Choroid plexus epithelial cell (primary cell): ENCODE measurements around the gene CHEK1.
"Not testable (repeated sequence)": the region's sequence is repeated elsewhere in the genome, so short reads cannot be mapped to it uniquely, and the experiment has no call there.

ENCODE experiments used
- DNase-seq: peaks from one replicate; pipeline ENCODE4 v3.0.0-alpha.2; 2010; ENCODE audit warnings: low read depth
- H3K4me3 ChIP-seq: 2 replicates; pipeline ENCODE4 v1.5.1; 2011; ENCODE audit warnings: low read depth, mild to moderate bottlenecking, control low read depth, low read length, moderate library complexity
- TF ChIP-seq, protein P1 (sequence below): conservative IDR thresholded peaks from 2 replicates; pipeline ENCODE4 v1.5.1; 2011; ENCODE audit warnings: low read depth, mild to moderate bottlenecking, control low read depth, inconsistent platforms, low read length, moderate library complexity

Gene CHEK1

DNA sequence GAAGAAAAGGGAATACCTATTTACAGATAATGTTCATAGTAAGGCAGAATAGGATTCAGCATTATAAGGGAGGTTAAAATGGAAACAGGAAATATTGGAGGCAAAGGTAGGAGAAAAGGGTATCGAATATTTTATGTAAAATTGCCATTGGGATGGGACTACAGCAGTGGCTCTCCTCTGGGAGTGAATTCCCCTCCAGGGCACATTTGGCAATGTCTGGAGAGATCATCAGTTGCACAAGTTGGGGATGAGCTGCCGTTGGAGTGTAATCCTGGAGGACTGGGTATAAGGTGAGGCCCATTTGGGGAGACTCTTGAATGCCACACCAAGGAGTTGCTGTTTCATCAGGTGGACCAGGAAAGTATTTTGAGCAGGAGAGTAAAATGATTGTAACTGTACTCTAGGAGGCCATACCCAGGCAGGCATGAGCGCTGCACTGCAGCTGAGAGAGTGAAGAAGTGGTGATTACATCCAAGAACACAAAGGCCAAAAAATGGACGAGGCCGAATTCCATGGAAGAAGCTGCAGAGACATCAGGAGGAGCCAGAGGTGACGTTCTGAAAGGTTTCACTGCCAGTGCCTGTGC is 64.4 kb downstream of the CHEK1 start:
- H3K4me3 ChIP-seq = no peak overlapping the region
- DNase-seq = no peak
- TF ChIP-seq, protein P1, sequence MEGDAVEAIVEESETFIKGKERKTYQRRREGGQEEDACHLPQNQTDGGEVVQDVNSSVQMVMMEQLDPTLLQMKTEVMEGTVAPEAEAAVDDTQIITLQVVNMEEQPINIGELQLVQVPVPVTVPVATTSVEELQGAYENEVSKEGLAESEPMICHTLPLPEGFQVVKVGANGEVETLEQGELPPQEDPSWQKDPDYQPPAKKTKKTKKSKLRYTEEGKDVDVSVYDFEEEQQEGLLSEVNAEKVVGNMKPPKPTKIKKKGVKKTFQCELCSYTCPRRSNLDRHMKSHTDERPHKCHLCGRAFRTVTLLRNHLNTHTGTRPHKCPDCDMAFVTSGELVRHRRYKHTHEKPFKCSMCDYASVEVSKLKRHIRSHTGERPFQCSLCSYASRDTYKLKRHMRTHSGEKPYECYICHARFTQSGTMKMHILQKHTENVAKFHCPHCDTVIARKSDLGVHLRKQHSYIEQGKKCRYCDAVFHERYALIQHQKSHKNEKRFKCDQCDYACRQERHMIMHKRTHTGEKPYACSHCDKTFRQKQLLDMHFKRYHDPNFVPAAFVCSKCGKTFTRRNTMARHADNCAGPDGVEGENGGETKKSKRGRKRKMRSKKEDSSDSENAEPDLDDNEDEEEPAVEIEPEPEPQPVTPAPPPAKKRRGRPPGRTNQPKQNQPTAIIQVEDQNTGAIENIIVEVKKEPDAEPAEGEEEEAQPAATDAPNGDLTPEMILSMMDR = no peak

DNA sequence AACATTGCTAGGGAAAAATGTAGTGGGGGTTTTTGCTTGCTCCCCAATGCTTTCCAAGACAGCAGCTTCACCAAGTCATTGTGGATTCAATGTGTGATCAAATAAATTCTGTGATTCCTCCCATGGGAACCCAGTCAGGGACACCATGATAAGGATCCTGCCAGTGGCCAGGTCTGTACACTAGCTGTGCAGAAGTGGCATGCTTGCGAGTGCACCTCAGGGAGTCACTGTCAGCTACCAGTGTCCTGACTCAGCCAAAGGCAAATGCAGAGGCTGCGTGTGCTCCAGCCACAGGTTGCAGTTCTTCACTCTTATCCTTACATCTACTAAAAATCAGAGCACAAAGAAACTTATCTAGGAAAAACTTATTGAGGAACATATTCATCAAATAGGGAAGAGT is 65.0 kb downstream of the CHEK1 start:
- DNase-seq = no peak
- TF ChIP-seq, protein P1 = no peak
- no peak overlapping the region for H3K4me3 ChIP-seq

DNA sequence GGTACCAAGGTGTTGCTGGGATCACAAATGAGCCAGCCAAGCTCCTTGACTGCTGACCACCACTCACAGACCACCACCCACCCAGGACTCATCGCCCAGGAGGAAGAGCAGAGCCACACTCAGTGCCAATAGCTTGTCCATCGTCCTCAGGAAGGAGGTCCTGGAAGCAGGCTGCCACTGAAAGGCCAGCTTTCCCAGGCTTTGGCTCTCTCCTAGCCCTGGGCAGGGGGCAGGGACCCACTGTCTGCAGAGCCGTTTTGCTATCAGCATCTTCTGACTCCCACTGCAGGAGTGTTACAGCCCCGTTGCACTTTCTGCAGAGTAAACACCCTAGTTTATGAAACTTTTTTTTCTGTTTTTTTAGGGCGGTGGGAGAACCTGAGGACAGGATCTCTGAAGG is 67.9 kb downstream of the CHEK1 start:
- DNase-seq = no peak
- H3K4me3 ChIP-seq = no peak overlapping the region
- TF ChIP-seq, protein P1 = no peak

DNA sequence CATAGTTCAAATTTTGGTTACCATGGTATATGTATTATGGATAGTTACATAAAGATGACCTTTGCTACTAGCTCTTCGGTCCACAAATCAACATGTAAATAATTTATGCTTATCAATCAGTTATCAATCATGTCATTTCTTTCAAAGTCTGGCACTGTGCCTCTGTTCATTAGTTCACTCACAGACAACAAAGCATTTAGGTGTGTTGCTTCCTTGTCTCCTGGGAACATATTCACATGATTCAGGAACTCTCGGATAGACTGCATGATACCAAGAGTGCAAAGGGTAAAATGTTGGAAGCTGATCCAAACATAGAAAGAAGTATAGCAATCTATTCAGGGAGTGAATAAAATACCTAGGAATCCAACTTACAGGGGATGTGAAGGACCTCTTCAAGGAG is 70.0 kb downstream of the CHEK1 start:
- DNase-seq = no peak
- TF ChIP-seq, protein P1 = no peak

DNA sequence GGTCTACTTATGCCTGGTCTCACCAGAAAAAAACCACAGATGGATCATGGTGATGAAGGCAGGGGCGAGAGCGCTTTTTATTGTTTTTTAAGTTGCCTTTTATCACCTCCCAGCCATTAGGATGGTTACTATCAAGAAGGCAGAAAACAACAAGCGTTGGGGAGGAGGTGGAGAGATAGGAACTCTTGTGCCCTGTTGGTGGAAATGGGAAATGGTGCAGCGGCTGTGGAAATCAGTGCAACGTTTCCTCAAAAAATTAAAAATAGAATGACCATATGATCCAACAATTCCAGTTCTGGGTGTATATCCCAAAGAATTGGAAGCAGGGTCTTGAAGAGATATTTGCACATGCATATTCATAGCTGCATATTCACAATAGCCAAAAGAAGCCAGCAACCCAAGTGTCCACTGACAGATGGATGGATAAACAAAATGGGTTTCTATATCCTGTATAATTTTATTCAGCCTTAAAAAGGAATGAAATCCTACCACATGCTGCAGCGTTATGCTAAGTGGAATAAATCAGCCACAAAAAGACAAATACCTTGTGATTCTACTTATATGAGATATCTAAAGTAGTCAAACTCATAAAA is 76.2 kb downstream of the CHEK1 start:
- TF ChIP-seq, protein P1 = no peak
- no peak for DNase-seq
- no peak overlapping the region for H3K4me3 ChIP-seq

More for the DNA sequence above, 70.0 kb downstream of the CHEK1 start:
- H3K4me3 ChIP-seq = no peak overlapping the region

DNA sequence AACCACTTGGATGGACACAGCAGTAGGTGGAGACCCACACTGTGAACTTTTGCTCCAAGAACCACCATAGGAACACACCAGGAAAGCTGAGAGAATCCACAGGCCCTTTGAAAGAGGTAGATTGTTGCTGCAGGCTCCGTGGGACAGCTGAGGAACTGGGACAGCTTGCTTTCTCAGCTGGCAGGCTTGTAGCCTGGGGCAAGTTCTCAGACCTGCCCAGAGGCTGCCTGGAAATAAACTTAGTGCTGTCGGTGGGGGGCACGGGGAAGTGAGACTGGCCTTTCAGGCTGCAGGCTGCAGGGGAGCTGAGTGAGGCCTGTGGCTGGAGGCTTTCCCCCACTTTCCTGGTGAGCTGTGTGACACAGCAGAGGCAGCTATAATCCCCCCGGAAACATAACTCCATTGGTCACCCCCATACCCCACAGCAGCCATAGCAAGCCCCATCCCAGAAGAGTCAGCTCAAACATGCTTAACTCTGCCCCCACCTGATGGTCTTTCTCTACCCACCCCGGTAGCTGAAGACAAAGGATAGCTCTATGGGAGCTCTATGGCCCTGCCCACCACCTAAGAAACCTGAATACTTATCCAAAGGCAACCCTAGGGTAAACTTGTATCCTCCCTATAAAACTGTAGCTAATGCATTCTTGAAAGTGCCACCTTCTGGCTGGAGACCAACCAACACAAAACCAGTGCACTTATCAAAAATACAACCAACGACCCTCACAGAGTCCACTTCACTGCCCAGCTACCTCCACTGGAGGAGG is 77.1 kb downstream of the CHEK1 start:
- TF ChIP-seq, protein P1 = no peak
- DNase-seq = no peak
- no peak overlapping the region for H3K4me3 ChIP-seq

DNA sequence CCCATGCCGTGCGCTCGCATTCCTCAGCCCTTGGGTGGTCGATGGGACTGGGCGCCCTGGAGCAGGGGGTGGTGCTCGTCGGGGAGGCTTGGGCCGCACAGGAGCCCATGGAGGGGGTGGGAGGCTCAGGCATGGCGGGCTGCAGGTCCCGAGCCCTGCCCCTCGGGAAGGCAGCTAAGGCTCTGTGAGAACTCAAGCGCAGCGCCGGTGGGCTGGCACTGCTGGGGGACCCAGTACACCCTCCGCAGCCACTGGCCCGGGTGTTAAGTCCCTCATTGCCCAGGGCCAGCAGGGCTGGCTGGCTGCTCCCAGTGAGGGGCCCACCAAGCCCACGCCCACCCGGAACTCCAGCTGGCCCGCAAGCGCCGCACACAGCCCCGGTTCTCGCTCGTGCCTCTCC is 79.7 kb downstream of the CHEK1 start:
- DNase-seq, H3K4me3 ChIP-seq: not testable (repeated sequence)
